ENCODE data around the gene ICE1.

ICE1 gene

GRCh38 chr5:5420251-5420650, 2.2 kb upstream of the ICE1 start:
- TF ChIP-seq SIN3A (IDR thresholded peaks at IDR 0.05; ENCODE audit: borderline replicate concordance, insufficient read depth, low read length) (no peak), REST (IDR thresholded peaks at IDR 0.05; ENCODE audit: insufficient read depth in 1 of 2, low read depth in 2 of 2, low read length in 2 of 2) (no peak), TAF1 (IDR thresholded peaks at IDR 0.05; ENCODE audit: borderline replicate concordance, insufficient read depth, low read length) (no peak), POLR2AphosphoS5 (IDR thresholded peaks at IDR 0.05; ENCODE audit: low read depth, low read length) (no peak), FOXP2 (optimal IDR thresholded peaks at IDR 0.05; ENCODE audit: borderline replicate concordance, extremely low read depth, extremely low read length, insufficient read depth) (no peak)

DNA sequence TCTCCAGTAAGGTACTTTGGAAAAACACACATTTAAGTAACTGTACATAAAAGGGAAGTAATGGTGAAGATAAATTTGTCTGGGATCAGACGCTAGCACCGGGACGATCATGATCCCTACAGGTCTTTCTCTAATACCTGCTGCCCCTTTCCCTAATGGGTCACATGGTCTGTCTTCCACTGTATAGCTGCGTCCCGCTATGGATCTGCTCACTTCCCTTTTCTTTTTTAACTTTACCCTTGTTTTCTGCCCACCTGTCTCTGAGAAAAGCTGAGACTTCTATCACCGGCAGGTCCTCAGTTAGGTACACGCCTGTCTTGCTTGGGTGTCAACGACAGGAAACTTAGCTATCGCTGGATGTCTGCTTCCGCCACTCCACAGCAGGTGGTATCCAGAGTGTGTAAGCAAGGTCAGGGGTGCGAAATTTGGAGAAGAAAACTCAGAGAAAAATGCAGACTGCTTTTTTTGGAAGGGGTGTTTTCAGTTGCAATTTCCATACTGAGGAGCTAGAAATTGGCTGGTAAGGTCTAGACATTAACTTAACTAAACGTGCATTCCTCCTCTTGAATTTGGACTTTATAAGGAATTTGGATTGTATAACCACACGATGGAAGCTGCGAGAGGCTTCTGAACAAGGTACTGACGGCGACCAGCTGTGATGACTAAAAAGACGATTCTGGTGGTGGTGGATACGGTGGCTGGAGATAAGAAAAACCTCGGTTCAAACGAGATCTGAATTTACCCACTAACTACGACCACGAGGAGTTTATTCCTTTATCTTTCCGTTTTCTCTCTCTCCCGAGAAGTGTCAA, 1.1 kb upstream of the ICE1 start:
- no peak for TF ChIP-seq FOXP2 (optimal IDR thresholded peaks at IDR 0.05; ENCODE audit: borderline replicate concordance, extremely low read depth, extremely low read length, insufficient read depth)
- no peak for TF ChIP-seq POLR2AphosphoS5 (IDR thresholded peaks at IDR 0.05; ENCODE audit: low read depth, low read length)
- TF ChIP-seq TAF1 (IDR thresholded peaks at IDR 0.05; ENCODE audit: borderline replicate concordance, insufficient read depth, low read length): no peak
- TF ChIP-seq SIN3A (IDR thresholded peaks at IDR 0.05; ENCODE audit: borderline replicate concordance, insufficient read depth, low read length): no peak
- no peak for TF ChIP-seq REST (IDR thresholded peaks at IDR 0.05; ENCODE audit: insufficient read depth in 1 of 2, low read depth in 2 of 2, low read length in 2 of 2)

DNA sequence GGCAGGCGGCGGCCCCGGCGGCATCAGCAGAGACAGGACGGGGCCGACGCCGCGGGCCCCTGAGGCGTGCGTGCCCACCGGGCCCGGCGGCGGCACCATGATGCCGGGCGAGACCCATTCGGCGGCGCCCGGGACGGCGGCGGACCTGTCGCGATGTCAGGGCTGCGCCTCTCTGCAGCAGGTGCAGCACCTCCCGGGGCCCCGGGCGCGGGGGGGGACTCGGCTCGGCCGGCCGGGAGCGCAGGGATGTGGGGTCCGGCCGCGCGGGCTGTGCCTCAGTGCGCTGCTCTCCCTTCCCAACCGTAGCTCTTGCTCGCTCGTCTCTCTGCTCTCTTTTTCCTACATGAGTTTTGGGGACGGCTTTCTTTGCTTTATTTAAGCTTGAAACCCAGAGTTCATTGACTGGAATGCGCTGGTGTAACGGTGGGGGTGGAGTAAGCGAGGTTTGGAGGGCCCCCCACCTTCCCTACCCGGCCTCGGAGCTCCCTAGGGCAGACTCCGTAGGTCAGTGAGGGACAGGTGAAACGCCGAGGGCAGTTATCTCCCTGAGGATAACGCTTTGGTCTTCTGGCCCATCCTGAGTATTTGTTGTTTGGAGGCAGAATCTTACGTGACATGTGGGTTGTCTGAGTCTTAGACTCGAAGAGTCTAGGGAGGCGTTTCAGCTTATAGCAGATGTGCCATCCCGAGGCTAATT, 490 bp downstream of the ICE1 start:
- no peak for TF ChIP-seq POLR2AphosphoS5 (IDR thresholded peaks at IDR 0.05; ENCODE audit: low read depth, low read length)
- no peak for TF ChIP-seq TAF1 (IDR thresholded peaks at IDR 0.05; ENCODE audit: borderline replicate concordance, insufficient read depth, low read length)
- no peak for TF ChIP-seq SIN3A (IDR thresholded peaks at IDR 0.05; ENCODE audit: borderline replicate concordance, insufficient read depth, low read length)
- no peak for TF ChIP-seq REST (IDR thresholded peaks at IDR 0.05; ENCODE audit: insufficient read depth in 1 of 2, low read depth in 2 of 2, low read length in 2 of 2)
- no peak for TF ChIP-seq FOXP2 (optimal IDR thresholded peaks at IDR 0.05; ENCODE audit: borderline replicate concordance, extremely low read depth, extremely low read length, insufficient read depth)

GRCh38 chr5:5423586-5423985, 1.1 kb downstream of the ICE1 start:
- TF ChIP-seq SIN3A (IDR thresholded peaks at IDR 0.05; ENCODE audit: borderline replicate concordance, insufficient read depth, low read length) (no peak), POLR2AphosphoS5 (IDR thresholded peaks at IDR 0.05; ENCODE audit: low read depth, low read length) (no peak), FOXP2 (optimal IDR thresholded peaks at IDR 0.05; ENCODE audit: borderline replicate concordance, extremely low read depth, extremely low read length, insufficient read depth) (no peak), TAF1 (IDR thresholded peaks at IDR 0.05; ENCODE audit: borderline replicate concordance, insufficient read depth, low read length) (no peak), REST (IDR thresholded peaks at IDR 0.05; ENCODE audit: insufficient read depth in 1 of 2, low read depth in 2 of 2, low read length in 2 of 2) (no peak)
